Activated CD4-positive, alpha-beta T cell treated with anti-CD3 and anti-CD28 coated beads, Interleukin-2, Interleukin-4, amounts not matched to agents 100 ng/mL and 50 ng/mL, durations not matched to agents 16 hours and 8 hours (primary cell): ENCODE measurements around the gene NCAM1.

ENCODE experiments used
- DNase-seq: peaks from one replicate; pipeline ENCODE4 v3.0.0-alpha.2; 2020; ENCODE audit warnings: low spot score

NCAM1 gene

DNA sequence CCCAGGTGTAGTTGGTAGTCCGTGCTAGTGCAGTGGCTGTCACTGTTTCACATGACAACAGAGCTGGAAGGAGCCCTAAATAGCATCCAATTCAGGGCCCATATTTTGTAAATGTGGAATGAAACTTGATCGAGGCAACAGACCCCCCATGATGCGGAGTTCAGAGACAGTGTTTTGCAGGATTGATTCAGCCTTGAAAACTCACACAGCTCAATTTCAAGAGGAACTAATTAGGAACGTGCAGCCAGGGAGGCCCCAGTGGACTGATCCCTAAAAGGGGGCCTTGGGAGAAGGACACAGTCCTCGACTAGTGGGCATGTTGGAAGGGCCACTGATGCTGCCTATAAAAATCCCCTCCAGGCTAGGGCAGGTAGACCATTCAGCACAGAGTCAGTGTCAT, 292.2 kb downstream of the NCAM1 start:
- no peak for DNase-seq

GRCh38 chr11:113255096-113255495, 293.9 kb downstream of the NCAM1 start:
- DNase-seq = no peak

DNA sequence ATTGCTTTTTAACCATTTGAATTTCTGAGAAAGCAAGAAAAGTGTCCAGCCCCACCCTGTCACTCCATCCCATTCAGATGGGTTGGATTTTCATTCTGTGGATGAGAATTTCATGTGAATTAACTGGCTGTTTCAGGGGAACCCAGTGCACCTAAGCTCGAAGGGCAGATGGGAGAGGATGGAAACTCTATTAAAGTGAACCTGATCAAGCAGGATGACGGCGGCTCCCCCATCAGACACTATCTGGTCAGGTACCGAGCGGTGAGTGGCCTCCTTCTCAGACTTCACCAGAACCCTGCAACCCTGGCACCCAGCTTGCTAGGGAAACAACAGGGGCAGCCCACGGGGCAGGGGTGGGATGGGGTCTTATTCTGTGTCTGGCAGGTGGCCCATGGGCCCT, 294.5 kb downstream of the NCAM1 start:
- DNase-seq = no peak

DNA sequence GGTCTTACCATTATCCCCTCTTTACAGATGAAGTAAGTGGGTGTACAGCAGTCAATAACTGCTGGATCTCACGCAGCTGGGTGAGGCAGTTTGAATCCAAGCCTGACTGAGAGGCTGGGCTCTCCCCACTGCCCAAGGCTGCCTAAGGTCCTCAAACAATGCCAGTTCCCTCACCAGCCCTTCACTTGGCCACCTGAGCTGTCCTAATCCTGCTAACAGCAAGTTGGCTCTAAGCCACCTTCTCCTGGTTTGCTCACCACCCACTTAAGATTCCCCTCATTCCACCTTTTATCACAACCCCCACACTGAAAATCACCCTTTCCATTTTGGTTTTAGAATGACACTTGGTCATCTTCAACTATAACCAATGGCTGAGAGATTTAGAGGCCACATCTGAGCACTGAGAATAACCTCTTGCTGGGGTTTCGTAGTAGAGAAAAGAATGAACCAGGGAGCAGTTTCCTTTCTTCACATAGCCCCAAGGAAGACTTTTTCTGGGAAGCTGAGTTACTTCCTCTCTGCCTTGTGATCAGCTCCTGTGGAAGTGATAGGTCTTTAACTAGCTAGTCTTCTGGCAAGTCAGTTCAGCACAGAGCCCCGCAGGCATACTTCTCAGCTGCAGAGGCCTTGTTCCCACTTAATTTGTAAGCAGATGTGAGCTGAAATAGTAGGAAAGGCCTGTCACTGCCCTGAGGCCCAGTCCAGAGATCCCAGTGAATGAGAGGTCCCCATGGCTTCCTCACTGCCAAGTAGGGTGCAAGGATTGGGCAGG, 295.4 kb downstream of the NCAM1 start:
- no peak for DNase-seq

DNA sequence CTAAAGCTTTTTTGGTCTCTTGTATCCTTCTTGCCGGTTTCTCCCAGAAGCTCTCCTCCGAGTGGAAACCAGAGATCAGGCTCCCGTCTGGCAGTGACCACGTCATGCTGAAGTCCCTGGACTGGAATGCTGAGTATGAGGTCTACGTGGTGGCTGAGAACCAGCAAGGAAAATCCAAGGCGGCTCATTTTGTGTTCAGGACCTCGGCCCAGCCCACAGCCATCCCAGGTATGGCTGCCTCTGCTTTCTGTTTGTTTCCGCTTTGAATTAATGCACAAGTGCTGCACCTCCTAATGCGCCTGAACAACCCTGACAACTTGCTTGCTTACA, 298.8 kb downstream of the NCAM1 start:
- DNase-seq = no peak

GRCh38 chr11:113260541-113260940, 299.3 kb downstream of the NCAM1 start:
- no peak for DNase-seq

GRCh38 chr11:113261709-113262475, 300.7 kb downstream of the NCAM1 start:
- DNase-seq = no peak

- no peak for DNase-seq
Measured at GRCh38 chr11:113262594-113262993, 301.4 kb downstream of the NCAM1 start.

GRCh38 chr11:113263458-113264259, 302.4 kb downstream of the NCAM1 start:
- no peak for DNase-seq

DNA sequence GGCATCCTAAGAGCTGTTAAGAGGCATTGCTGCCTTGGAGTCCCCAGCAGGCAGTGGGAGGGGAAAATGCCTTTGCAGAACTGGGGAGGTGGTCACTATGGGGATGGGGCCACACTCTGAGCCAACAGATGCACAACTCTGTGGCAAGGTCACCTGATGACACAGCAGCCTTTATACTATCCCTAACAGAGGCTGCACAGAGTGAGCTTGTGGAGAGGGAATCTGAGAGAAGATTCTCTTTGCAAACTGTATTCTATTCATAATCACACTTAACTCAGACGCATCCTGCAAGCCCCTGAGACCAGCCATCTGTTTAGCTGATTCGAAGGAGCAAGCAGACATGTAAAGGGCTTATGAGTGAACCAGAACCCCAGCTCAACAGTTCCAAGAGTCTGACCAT, 304.1 kb downstream of the NCAM1 start:
- no peak for DNase-seq

DNA sequence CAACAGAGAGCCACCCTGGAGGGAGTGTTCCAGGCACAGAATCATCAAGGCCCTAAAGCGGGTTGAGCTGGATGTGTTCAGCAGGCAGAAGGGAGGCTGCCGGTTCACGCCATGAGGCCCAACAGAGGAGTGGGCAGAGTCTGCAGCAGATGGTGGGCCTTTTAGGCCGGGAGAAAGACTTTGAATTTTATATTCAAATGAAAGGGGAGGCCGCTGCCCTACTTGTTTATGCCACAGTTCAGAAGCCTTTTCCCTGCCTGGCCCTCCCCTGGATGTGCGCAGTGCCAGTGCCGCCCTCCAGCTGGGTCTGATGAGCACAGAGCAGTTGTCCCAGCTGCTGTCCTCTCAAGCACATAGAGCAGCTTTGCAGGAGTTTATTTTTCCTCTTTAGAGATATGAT, 306.3 kb downstream of the NCAM1 start:
- DNase-seq = no peak

DNA sequence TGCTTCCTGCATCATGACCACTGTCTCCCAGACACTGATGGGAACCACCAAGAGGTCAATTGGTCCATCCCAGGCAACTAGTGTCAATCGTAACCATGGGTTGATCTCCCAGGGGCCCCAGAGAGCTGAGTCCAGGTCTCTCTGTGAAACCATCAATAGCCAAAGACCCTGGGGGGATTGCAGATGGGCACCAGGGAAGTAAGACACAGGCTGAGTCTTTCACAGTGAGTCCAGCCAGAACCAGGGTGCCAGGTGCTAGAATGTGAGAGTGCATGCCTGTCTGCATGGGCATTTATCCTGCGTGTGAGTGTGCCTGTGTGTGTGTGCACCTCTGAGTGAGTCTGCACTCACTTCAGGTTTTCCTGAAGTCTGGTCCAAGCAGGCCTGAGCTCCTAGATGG, 307.9 kb downstream of the NCAM1 start:
- DNase-seq = no peak

GRCh38 chr11:113269636-113270035, 308.4 kb downstream of the NCAM1 start:
- no peak for DNase-seq

DNA sequence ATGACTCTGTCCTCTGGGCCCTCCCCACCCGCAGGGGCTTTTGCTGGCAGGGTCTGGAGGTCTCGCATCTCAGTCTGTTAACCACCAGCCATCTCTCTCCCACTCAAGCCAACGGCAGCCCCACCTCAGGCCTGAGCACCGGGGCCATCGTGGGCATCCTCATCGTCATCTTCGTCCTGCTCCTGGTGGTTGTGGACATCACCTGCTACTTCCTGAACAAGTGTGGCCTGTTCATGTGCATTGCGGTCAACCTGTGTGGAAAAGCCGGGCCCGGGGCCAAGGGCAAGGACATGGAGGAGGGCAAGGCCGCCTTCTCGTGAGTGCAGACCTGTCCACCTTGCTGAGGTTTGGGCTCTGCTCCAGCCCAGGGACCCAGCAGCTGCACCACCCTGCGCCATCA, 308.9 kb downstream of the NCAM1 start:
- no peak for DNase-seq

DNA sequence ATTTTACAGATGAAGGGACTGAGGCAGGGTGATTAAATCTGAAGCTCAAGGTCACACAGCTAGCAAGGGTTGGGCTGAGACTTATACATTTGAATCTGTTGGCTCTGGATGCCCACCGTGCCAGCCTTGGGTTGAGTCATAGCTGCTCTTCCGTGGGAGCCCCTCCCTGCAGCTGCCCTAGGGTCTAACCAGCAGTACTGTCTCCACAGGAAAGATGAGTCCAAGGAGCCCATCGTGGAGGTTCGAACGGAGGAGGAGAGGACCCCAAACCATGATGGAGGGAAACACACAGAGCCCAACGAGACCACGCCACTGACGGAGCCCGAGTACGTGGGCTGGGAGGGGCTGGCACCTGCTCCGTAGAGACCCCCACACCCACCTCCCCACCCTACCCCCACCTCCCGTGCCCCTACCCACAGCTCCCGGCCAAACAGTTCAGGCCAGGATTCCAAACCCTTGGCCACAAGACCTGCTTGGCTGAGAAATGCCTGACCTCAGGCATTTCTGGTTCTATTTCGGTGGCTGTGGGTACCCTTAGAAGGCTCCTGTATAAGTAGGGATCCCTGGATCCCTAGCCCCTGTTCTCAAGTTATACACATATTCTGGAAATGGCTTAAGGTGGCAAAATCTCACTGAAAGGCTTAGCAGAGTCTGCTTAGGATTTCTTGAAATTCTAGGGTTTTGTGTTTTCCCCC, 310.5 kb downstream of the NCAM1 start:
- no peak for DNase-seq

DNA sequence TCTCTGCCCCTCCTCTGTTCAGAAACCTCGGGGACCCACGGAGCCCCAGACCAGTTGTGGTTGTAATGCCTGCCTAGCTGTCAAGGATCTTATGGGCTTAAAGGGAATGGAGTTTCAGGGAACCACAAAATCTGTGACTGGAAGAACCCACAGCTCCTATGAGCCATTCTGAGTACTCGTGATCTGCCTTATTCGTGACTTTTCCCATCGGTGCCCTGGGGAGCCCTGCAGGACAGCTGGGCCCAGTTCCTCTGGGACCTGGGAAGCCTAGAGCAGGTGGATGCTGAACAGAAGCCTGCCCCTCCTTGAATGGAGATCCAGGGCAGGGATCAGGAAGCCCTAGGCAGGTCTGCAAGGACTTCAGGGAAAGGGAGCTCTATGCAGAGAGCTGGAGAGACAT, 311.1 kb downstream of the NCAM1 start:
- no peak for DNase-seq

DNA sequence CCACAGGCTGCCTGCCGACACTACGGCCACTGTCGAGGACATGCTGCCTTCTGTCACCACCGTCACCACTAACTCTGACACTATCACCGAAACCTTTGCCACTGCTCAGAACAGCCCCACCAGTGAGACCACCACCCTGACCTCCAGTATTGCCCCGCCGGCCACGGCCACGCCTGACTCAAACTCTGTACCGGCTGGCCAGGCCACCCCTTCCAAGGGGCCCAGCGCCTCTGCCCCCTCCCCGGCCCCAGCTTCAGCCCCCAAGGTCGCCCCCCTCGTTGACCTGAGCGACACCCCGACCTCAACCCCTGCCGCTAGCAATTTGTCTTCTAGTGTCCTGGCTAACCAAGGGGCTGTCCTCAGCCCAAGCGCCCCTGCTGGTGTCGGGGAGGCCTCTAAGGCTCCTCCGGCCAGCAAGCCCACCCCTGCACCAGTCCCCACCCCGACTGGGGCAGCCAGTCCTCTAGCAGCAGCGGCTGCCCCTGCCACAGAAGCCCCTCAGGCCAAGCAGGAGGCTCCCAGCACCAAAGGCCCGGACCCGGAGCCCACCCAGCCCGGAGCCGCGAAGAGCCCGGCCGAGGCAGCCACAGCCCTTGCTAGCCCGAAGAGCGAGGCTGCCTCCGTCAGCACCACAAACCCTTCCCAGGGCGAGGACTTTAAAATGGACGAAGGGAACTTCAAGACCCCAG, 311.9 kb downstream of the NCAM1 start:
- no peak for DNase-seq

DNA sequence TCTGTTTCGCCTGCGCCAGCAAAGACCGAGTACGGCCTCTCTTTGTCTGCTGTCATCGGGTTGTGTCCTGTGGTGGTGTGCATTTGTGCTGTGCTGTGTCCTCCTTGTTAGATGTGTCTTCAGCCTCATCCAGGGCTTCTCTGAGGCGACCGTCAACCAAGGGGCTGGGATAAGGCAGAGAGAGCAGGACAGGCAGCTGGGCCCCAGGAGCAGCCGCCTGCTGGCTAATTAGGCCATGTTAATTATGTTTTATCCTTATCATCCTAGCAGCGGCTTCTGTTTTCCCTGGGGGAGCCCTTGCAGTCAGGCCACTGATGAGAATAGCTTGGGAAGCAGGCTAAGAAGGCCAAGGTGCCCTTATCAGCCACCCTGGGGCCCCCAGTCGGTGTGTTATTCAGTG, 312.5 kb downstream of the NCAM1 start:
- no peak for DNase-seq

DNA sequence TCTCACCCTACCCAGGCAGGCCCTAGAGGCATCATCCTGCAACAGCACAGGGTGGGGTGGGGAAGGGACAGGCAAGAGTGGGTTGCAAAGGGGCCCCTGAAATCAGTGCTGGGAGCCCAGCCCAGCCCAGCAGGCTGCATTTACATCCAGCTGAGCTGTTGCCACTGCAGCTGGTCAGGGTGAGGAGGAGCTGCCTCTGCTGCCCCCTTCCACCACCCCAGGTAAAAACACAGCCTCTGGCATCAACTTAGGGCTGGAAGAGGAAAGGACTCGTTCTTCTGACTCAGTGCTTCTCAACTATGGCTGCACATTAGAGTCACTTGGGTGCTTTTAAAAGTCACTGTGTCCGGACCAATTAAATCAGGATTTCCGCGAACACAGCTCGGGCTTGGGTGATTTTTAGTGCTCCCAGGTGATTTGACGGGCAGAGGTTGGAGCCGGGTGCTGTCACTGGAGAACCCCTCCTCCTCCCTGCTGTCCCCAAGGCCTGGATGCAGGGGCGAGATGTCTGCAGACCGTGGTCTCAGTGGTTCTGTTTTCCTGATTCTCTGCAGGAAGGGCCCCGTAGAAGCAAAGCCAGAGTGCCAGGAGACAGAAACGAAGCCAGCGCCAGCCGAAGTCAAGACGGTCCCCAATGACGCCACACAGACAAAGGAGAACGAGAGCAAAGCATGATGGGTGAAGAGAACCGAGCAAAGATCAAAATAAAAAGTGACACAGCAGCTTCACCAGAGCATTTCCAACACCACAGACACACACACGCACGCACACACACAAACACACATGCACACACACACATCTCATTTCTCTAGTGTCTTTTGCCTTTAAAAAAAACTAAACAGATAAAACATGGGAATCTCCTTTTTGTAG, 313.7 kb downstream of the NCAM1 start:
- DNase-seq = no peak

GRCh38 chr11:113275602-113276001, 314.4 kb downstream of the NCAM1 start:
- no peak for DNase-seq

- no peak for DNase-seq
Measured at GRCh38 chr11:113276466-113276865, 315.2 kb downstream of the NCAM1 start.
